Measurements from ENCODE around the gene TACC2. TPM values are rescaled to one million over a fixed set of nuclear protein-coding genes. Genes with fewer than 3 reads are reported as not detected.
"Not testable (repeated sequence)": the region's sequence is repeated elsewhere in the genome, so short reads cannot be mapped to it uniquely, and the experiment has no call there.

The TACC2 gene
- total RNA-seq, 1 donor from 2014 or later: 76.4 TPM

GRCh38 chr10:122199070-122199469 lies 210.1 kb downstream of the TACC2 start:
- H3K36me3 ChIP-seq: peaks cover 0 to 12% of the 10 kb centered on the region in 2 donors
- no peaks in the 10 kb centered on the region for H3K9me3 ChIP-seq
- no peak overlapping the region for H3K27ac ChIP-seq
- H3K27me3 ChIP-seq: no peaks in the 10 kb centered on the region
- intact Hi-C loops (cut with DNase I): no loop called here
- no peak for DNase-seq (ENCODE audit: extremely low spot score in 2 of 2)
- no peak overlapping the region for H3K4me3 ChIP-seq
- TF ChIP-seq POLR2AphosphoS5 (IDR thresholded peaks at IDR 0.05; ENCODE audit: insufficient read depth in 1 of 2, low read depth in 1 of 2) (no peak), POLR2A (IDR thresholded peaks at IDR 0.05) (no peak), CTCF (IDR thresholded peaks at IDR 0.05) (no peak)
- no peaks in the 10 kb centered on the region for H3K4me1 ChIP-seq

GRCh38 chr10:122199689-122200088 lies 210.7 kb downstream of the TACC2 start:
- Histone ChIP-seq H3K36me3 (peaks cover 0 to 12% of the 10 kb centered on the region in 2 donors), H3K9me3 (no peaks in the 10 kb centered on the region), H3K27ac (no peak overlapping the region), H3K4me3 (no peak overlapping the region), H3K27me3 (no peaks in the 10 kb centered on the region), H3K4me1 (no peaks in the 10 kb centered on the region)
- intact Hi-C loops (cut with DNase I): no loop called here
- DNase-seq (ENCODE audit: extremely low spot score in 2 of 2): no peak
- no peak for TF ChIP-seq CTCF (IDR thresholded peaks at IDR 0.05)
- TF ChIP-seq POLR2AphosphoS5 (IDR thresholded peaks at IDR 0.05; ENCODE audit: insufficient read depth in 1 of 2, low read depth in 1 of 2): no peak
- TF ChIP-seq POLR2A (IDR thresholded peaks at IDR 0.05): no peak

GRCh38 chr10:122201401-122201800 lies 212.4 kb downstream of the TACC2 start:
- no peaks in the 10 kb centered on the region for H3K4me1 ChIP-seq
- TF ChIP-seq POLR2AphosphoS5 (IDR thresholded peaks at IDR 0.05; ENCODE audit: insufficient read depth in 1 of 2, low read depth in 1 of 2) (no peak), CTCF (IDR thresholded peaks at IDR 0.05) (no peak), POLR2A (IDR thresholded peaks at IDR 0.05) (no peak)
- intact Hi-C loops (cut with DNase I): no loop called here
- H3K36me3 ChIP-seq: peaks cover 0 to 2% of the 10 kb centered on the region in 2 donors
- no peaks in the 10 kb centered on the region for H3K27me3 ChIP-seq
- DNase-seq (ENCODE audit: extremely low spot score in 2 of 2): no peak
- H3K27ac ChIP-seq: no peak overlapping the region
- H3K4me3 ChIP-seq: no peak overlapping the region
- no peaks in the 10 kb centered on the region for H3K9me3 ChIP-seq

GRCh38 chr10:122203180-122203579 lies 214.2 kb downstream of the TACC2 start:
- H3K4me1 ChIP-seq; H3K4me3 ChIP-seq; H3K27ac ChIP-seq; DNase-seq (ENCODE audit: extremely low spot score in 2 of 2); H3K36me3 ChIP-seq; H3K27me3 ChIP-seq; intact Hi-C loops (cut with DNase I); H3K9me3 ChIP-seq: not testable (repeated sequence)

GRCh38 chr10:122204691-122205489 lies 215.9 kb downstream of the TACC2 start:
- Histone ChIP-seq H3K9me3 (no peaks in the 10 kb centered on the region), H3K4me3 (no peak overlapping the region), H3K27me3 (no peaks in the 10 kb centered on the region), H3K36me3 (no peaks in the 10 kb centered on the region), H3K27ac (no peak overlapping the region), H3K4me1 (no peaks in the 10 kb centered on the region)
- DNase-seq (ENCODE audit: extremely low spot score in 2 of 2): no peak
- TF ChIP-seq POLR2AphosphoS5 (IDR thresholded peaks at IDR 0.05; ENCODE audit: insufficient read depth in 1 of 2, low read depth in 1 of 2): no peak
- no peak for TF ChIP-seq POLR2A (IDR thresholded peaks at IDR 0.05)
- no peak for TF ChIP-seq CTCF (IDR thresholded peaks at IDR 0.05)
- intact Hi-C loops (cut with DNase I): no loop called here

All from vagina (tissue), 2 donors.